GM12892 (cell line): ENCODE results near the gene RASA1.

ENCODE experiments used
- POLR2A ChIP-seq: IDR thresholded peaks from 2 replicates; pipeline ENCODE4 v1.6.1; 2011; ENCODE audit warnings: low read depth, low read length, control low read depth
- POLR2AphosphoS5 ChIP-seq: IDR thresholded peaks from 2 replicates; pipeline ENCODE4 v1.6.1; 2011; ENCODE audit warnings: low read depth, low read length, control low read depth
- TAF1 ChIP-seq: IDR thresholded peaks from 2 replicates; pipeline ENCODE4 v1.6.1; 2011; ENCODE audit warnings: low read depth, mild to moderate bottlenecking, control low read depth, low read length, borderline replicate concordance

- TF ChIP-seq POLR2A (no peak), TAF1 (no peak), POLR2AphosphoS5 (no peak)
These were observed 36.5 kb upstream of the RASA1 start for GRCh38 chr5:87231037-87231808.
